ENCODE data around the gene AP5S1.

Gene AP5S1

DNA sequence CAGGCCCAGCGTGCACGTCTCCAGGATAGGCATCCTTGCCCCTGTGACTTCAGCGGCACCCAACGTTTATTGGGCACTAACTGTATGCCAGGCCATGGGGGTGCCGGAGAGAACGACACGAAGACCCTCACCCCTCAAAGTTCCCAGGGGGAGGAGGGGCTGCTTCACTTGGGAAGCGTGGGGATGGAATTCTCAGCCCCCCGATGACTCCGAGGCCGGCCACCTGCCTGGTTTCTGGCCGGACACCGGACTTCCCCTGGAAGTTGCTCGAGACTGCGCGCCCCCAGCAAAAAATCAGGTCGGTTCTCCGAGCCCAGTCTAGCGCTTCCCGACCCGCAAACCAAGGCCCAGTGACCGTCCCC is 26.0 kb downstream of the AP5S1 start:
- peak overlapping the region; percentile 78 for H2AFZ ChIP-seq (ENCODE audit: low read length)
- peaks cover 31% of the 10 kb centered on the region for H3K79me2 ChIP-seq (ENCODE audit: insufficient read depth, low read length)
- H3K9me2 ChIP-seq (replicated peaks; ENCODE audit: low read depth, low read length): no peaks in the 10 kb centered on the region
- no peaks in the 10 kb centered on the region for H3F3A ChIP-seq (ENCODE audit: low read depth)
- peaks cover 12% of the 10 kb centered on the region for H3K4me1 ChIP-seq (ENCODE audit: insufficient read depth, low read length, poor library complexity, severe bottlenecking)
- H4K20me1 ChIP-seq (ENCODE audit: insufficient read depth, low read length, poor library complexity, severe bottlenecking): peaks cover 17% of the 10 kb centered on the region
- H3K9ac ChIP-seq (ENCODE audit: low read depth, low read length, poor library complexity, severe bottlenecking): peak overlapping the region; percentile 91
- H3K9me3 ChIP-seq (ENCODE audit: insufficient read depth, low read depth, low read length): no peaks in the 10 kb centered on the region
- no peaks in the 10 kb centered on the region for H3K36me3 ChIP-seq (ENCODE audit: insufficient read depth, low read length)
- H3K4me2 ChIP-seq (ENCODE audit: low read depth, low read length, poor library complexity, severe bottlenecking): peak overlapping the region; percentile 67
- no peaks in the 10 kb centered on the region for H3K27me3 ChIP-seq (ENCODE audit: insufficient read depth, low read length, poor library complexity, severe bottlenecking)
- H3K4me3 ChIP-seq (ENCODE audit: low read length, poor library complexity, severe bottlenecking): peak overlapping the region; percentile 82
- TF ChIP-seq, protein P1, sequence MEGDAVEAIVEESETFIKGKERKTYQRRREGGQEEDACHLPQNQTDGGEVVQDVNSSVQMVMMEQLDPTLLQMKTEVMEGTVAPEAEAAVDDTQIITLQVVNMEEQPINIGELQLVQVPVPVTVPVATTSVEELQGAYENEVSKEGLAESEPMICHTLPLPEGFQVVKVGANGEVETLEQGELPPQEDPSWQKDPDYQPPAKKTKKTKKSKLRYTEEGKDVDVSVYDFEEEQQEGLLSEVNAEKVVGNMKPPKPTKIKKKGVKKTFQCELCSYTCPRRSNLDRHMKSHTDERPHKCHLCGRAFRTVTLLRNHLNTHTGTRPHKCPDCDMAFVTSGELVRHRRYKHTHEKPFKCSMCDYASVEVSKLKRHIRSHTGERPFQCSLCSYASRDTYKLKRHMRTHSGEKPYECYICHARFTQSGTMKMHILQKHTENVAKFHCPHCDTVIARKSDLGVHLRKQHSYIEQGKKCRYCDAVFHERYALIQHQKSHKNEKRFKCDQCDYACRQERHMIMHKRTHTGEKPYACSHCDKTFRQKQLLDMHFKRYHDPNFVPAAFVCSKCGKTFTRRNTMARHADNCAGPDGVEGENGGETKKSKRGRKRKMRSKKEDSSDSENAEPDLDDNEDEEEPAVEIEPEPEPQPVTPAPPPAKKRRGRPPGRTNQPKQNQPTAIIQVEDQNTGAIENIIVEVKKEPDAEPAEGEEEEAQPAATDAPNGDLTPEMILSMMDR (conservative IDR thresholded peaks at IDR 0.05; ENCODE audit: low read length): no peak
- TF ChIP-seq EZH2phosphoT487 (IDR thresholded peaks at IDR 0.05; ENCODE audit: borderline replicate concordance): no peak

DNA sequence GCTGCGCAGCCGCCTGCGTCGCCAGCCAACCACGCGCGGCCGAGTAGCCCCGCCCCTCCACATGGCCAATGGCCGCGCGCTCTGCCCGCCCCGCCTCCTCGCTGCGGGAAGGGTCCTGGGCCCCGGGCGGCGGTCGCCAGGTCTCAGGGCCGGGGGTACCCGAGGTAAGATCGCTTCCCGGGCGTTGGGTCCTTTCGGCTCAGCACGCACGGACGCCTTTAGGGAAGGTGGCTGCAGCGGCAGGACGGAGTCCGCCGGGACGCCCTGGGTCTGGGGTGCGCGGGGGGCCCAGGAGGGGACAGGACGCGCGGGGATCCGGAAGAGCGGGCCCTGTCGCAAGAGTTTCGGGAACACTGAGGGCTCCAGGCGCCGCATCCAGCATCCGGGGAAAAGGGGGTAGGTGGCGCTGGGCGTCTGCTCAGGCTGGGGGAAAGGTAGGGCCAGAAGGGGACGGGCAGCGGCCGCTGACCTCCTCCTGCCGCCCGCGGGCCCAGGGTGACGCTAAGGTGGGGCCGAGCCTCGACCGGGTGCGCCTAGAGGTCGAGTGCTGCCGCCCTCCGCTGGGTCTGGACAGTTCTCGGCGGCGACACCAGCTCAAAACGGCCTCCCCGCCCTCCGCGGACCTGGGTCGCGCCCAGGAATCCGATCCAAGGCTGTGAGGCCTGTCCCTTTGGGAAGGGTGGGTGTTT is 26.5 kb downstream of the AP5S1 start, which contains the start of gene MAVS:
Gene MAVS, plus strand, starts transcription at position 95 of the 689 bp plus-strand sequence. CDS start 7,791 bp downstream, outside the sequence.
- Histone ChIP-seq H3K79me2 (ENCODE audit: insufficient read depth, low read length) (peaks cover 31% of the 10 kb centered on the region), H3K36me3 (ENCODE audit: insufficient read depth, low read length) (no peaks in the 10 kb centered on the region)

DNA sequence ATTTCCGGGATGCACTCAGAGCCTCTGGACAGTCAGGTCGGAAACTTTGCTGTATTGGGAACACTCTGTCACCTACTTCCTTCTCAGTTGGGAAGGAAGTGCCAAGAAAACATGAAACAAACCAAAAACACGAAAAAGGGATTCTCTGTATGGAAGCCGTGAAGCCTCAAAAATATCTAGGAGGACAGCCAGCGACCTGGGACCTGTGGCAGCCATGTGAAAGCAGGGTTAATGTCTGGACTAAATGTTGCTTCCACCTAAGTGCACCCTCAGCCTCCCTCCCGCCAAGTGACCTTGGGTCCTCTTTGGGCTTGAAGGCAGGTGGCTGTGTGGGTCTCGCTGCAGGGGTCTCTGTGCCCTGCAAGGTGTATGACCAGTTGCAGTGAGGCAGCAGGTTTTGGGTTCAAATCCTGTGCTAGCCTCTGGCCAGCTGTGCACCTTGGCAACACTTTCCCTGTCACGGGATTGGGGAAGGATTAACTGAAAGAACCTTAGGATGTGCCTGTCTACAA is 27.1 kb downstream of the AP5S1 start:
- H4K20me1 ChIP-seq (ENCODE audit: insufficient read depth, low read length, poor library complexity, severe bottlenecking): peaks cover 17% of the 10 kb centered on the region
- H3F3A ChIP-seq (ENCODE audit: low read depth): no peaks in the 10 kb centered on the region
- peaks cover 31% of the 10 kb centered on the region for H3K79me2 ChIP-seq (ENCODE audit: insufficient read depth, low read length)
- H3K36me3 ChIP-seq (ENCODE audit: insufficient read depth, low read length): no peaks in the 10 kb centered on the region
- TF ChIP-seq, protein P1 (conservative IDR thresholded peaks at IDR 0.05; ENCODE audit: low read length): no peak
- no peak for TF ChIP-seq EZH2phosphoT487 (IDR thresholded peaks at IDR 0.05; ENCODE audit: borderline replicate concordance)
- H3K4me1 ChIP-seq (ENCODE audit: insufficient read depth, low read length, poor library complexity, severe bottlenecking): peaks cover 12% of the 10 kb centered on the region
- H3K9ac ChIP-seq (ENCODE audit: low read depth, low read length, poor library complexity, severe bottlenecking): peak overlapping the region; percentile 91
- H3K4me3 ChIP-seq (ENCODE audit: low read length, poor library complexity, severe bottlenecking): peak overlapping the region; percentile 82
- H3K4me2 ChIP-seq (ENCODE audit: low read depth, low read length, poor library complexity, severe bottlenecking): peak overlapping the region; percentile 89
- no peaks in the 10 kb centered on the region for H3K9me3 ChIP-seq (ENCODE audit: insufficient read depth, low read depth, low read length)
- no peaks in the 10 kb centered on the region for H3K27me3 ChIP-seq (ENCODE audit: insufficient read depth, low read length, poor library complexity, severe bottlenecking)
- no peaks in the 10 kb centered on the region for H3K9me2 ChIP-seq (replicated peaks; ENCODE audit: low read depth, low read length)
- H2AFZ ChIP-seq (ENCODE audit: low read length): no peak overlapping the region

More for the DNA sequence above, 26.5 kb downstream of the AP5S1 start, which contains the start of gene MAVS:
- peak within 1 kb of the TSS; percentile 78 for H2AFZ ChIP-seq (ENCODE audit: low read length)
- H3K9ac ChIP-seq (ENCODE audit: low read depth, low read length, poor library complexity, severe bottlenecking): peak within 1 kb of the TSS; percentile 91
- no peak for TF ChIP-seq EZH2phosphoT487 (IDR thresholded peaks at IDR 0.05; ENCODE audit: borderline replicate concordance)
- TF ChIP-seq, protein P1 (conservative IDR thresholded peaks at IDR 0.05; ENCODE audit: low read length): 0 out of 2 replicates have a peak, but pooled peaks have one; percentile 10
- peaks cover 12% of the 10 kb centered on the region for H3K4me1 ChIP-seq (ENCODE audit: insufficient read depth, low read length, poor library complexity, severe bottlenecking)
- H3K9me2 ChIP-seq (replicated peaks; ENCODE audit: low read depth, low read length): no peaks in the 10 kb centered on the region
- peaks cover 17% of the 10 kb centered on the region for H4K20me1 ChIP-seq (ENCODE audit: insufficient read depth, low read length, poor library complexity, severe bottlenecking)
- H3F3A ChIP-seq (ENCODE audit: low read depth): no peaks in the 10 kb centered on the region
- H3K27me3 ChIP-seq (ENCODE audit: insufficient read depth, low read length, poor library complexity, severe bottlenecking): no peaks in the 10 kb centered on the region
- no peaks in the 10 kb centered on the region for H3K9me3 ChIP-seq (ENCODE audit: insufficient read depth, low read depth, low read length)
- H3K4me3 ChIP-seq (ENCODE audit: low read length, poor library complexity, severe bottlenecking): peak within 1 kb of the TSS; percentile 82
- H3K4me2 ChIP-seq (ENCODE audit: low read depth, low read length, poor library complexity, severe bottlenecking): peak within 1 kb of the TSS; percentile 89
